AG08395 (cell line): ENCODE measurements around the gene NARF.
"Not testable (repeated sequence)": the region's sequence is repeated elsewhere in the genome, so short reads cannot be mapped to it uniquely, and the experiment has no call there.

ENCODE experiments used
- DNase-seq: peaks from one replicate; pipeline ENCODE4 v3.0.0; 2012; ENCODE audit warnings: mixed read lengths, low spot score

The NARF gene

DNA sequence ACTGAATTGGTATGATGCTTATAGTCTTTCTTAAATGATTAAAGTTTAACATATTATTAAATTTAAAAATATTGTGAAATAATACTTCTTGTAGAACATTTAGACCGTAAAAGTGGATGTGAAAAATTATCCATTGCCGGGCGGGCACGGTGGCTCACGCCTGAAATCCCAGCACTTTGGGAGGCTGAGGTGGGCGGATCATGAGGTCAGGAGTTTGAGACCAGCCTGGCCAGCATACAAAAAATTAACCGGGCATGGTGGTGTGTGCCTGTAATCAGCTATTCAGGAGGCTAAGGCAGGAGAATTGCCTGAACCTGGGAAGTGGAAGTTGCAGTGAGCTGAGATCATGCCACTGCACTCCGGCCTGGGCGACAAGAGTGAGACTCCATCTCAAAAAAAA lies 78.7 kb downstream of the NARF start:
- DNase-seq: not testable (repeated sequence)

DNA sequence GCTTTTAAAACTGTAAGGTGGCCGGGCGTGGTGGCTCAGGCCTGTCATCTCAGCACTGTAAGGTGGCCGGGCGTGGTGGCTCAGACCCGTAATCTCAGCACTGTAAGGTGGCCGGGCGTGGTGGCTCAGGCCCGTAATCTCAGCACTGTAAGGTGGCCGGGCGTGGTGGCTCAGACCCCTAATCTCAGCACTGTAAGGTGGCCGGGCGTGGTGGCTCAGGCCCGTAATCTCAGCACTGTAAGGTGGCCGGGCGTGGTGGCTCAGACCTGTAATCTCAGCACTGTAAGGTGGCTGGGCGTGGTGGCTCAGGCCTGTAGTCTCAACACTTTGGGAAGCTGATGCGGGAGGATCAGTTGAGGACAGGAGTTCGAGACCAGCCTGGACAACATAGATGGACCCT lies 80.5 kb downstream of the NARF start:
- DNase-seq: not testable (repeated sequence)
